Measurements from ENCODE around the gene ITLN1. TPM values are rescaled to one million over a fixed set of nuclear protein-coding genes. Genes with fewer than 3 reads are reported as not detected.
A peak's percentile ranks its signal among the peaks of the same experiment; 100 is the strongest.

Gene ITLN1
- total RNA-seq, 2 experiments from 2014 or later: not detected

- CTCF ChIA-PET: interaction anchor here (0.6 to 7.0 kb wide), 5 partner anchors 16 to 92 kb away, joined by 3 to 85 read pairs (median 10); partner anchors contain the start of gene ITLN2
- Mint-ChIP-seq H3K27ac (peak overlapping the region; percentile 85), H3K27me3 (no peaks in the 10 kb centered on the region), H3K4me3 (peak overlapping the region; percentile 89), H3K36me3 (peaks cover 11% of the 10 kb centered on the region), H3K9me3 (ENCODE audit: low read depth) (no peaks in the 10 kb centered on the region), H3K4me1 (peaks cover 53% of the 10 kb centered on the region)
- DNase-seq: no peak
- ATAC-seq: no peak
These were observed 24.0 kb downstream of the ITLN1 start for GRCh38 chr1:160860840-160861505.

GRCh38 chr1:160859166-160859565 is 25.8 kb downstream of the ITLN1 start:
- CTCF ChIA-PET: interaction anchor here (1.1 to 6.2 kb wide), 4 partner anchors 21 to 95 kb away, joined by 4 to 38 read pairs (median 4); partner anchors contain the start of gene ITLN2
- Mint-ChIP-seq H3K4me3 (peak overlapping the region; percentile 14), H3K4me1 (peaks cover 52% of the 10 kb centered on the region), H3K9me3 (ENCODE audit: low read depth) (no peaks in the 10 kb centered on the region), H3K36me3 (peaks cover 12% of the 10 kb centered on the region), H3K27ac (peak overlapping the region; percentile 47), H3K27me3 (no peaks in the 10 kb centered on the region)
- DNase-seq: no peak
- no peak for ATAC-seq

GRCh38 chr1:160858507-160858906 is 26.5 kb downstream of the ITLN1 start:
- H3K36me3 Mint-ChIP-seq: peaks cover 18% of the 10 kb centered on the region
- no peaks in the 10 kb centered on the region for H3K27me3 Mint-ChIP-seq
- CTCF ChIA-PET: interaction anchor here (1.1 to 6.2 kb wide), 4 partner anchors 21 to 96 kb away, joined by 4 to 38 read pairs (median 4); partner anchors contain the start of gene ITLN2
- H3K4me3 Mint-ChIP-seq: peak overlapping the region; percentile 14
- no peak overlapping the region for H3K27ac Mint-ChIP-seq
- ATAC-seq (no peak), DNase-seq (no peak)
- H3K4me1 Mint-ChIP-seq: peaks cover 50% of the 10 kb centered on the region
- no peaks in the 10 kb centered on the region for H3K9me3 Mint-ChIP-seq (ENCODE audit: low read depth)

- no peak overlapping the region for H3K27ac Mint-ChIP-seq
- H3K36me3 Mint-ChIP-seq: peaks cover 22% of the 10 kb centered on the region
- ATAC-seq (no peak), DNase-seq (peak; percentile 37)
- no peak overlapping the region for H3K4me3 Mint-ChIP-seq
- H3K4me1 Mint-ChIP-seq: peaks cover 50% of the 10 kb centered on the region
- peaks cover 4% of the 10 kb centered on the region for H3K9me3 Mint-ChIP-seq (ENCODE audit: low read depth)
- CTCF ChIA-PET: interaction anchor here (0.6 to 6.2 kb wide), 5 partner anchors 20 to 135 kb away, joined by 3 to 38 read pairs (median 4); partner anchors contain the start of gene ITLN2
- H3K27me3 Mint-ChIP-seq: no peaks in the 10 kb centered on the region
These were observed 26.9 kb downstream of the ITLN1 start for GRCh38 chr1:160858097-160858496.

- CTCF ChIA-PET: interaction anchor here (1.0 to 6.2 kb wide), 13 partner anchors 9 to 131 kb away, joined by 3 to 38 read pairs (median 9); partner anchors contain the start of gene ITLN2
- Mint-ChIP-seq H3K9me3 (ENCODE audit: low read depth) (peaks cover 6% of the 10 kb centered on the region), H3K27me3 (no peaks in the 10 kb centered on the region), H3K27ac (no peak overlapping the region), H3K36me3 (peaks cover 35% of the 10 kb centered on the region), H3K4me1 (peaks cover 38% of the 10 kb centered on the region), H3K4me3 (no peak overlapping the region)
- ATAC-seq: peak; percentile 83
- peak; percentile 85 for DNase-seq
These were observed 29.6 kb downstream of the ITLN1 start for GRCh38 chr1:160855181-160855981.

- Mint-ChIP-seq H3K9me3 (ENCODE audit: low read depth) (peaks cover 6% of the 10 kb centered on the region), H3K4me1 (peaks cover 34% of the 10 kb centered on the region), H3K27ac (peak overlapping the region; percentile 44), H3K27me3 (no peaks in the 10 kb centered on the region), H3K36me3 (peaks cover 40% of the 10 kb centered on the region), H3K4me3 (no peak overlapping the region)
- peak; percentile 37 for DNase-seq
- CTCF ChIA-PET: interaction anchor here (0.6 to 6.2 kb wide), 10 partner anchors 9 to 207 kb away, joined by 3 to 38 read pairs (median 6); partner anchors contain the start of genes CD244, ITLN2 and SLAMF1
- ATAC-seq: no peak
These were observed 31.2 kb downstream of the ITLN1 start for GRCh38 chr1:160853754-160854153.

GRCh38 chr1:160853014-160853413 is 32.0 kb downstream of the ITLN1 start:
- no peak for DNase-seq
- Mint-ChIP-seq H3K4me1 (peaks cover 30% of the 10 kb centered on the region), H3K27ac (no peak overlapping the region), H3K4me3 (no peak overlapping the region), H3K36me3 (peaks cover 41% of the 10 kb centered on the region), H3K9me3 (ENCODE audit: low read depth) (peaks cover 6% of the 10 kb centered on the region), H3K27me3 (no peaks in the 10 kb centered on the region)
- CTCF ChIA-PET: interaction anchor here (0.8 to 6.2 kb wide), 8 partner anchors 9 to 137 kb away, joined by 3 to 38 read pairs (median 8); partner anchors contain the start of genes CD244 and ITLN2
- no peak for ATAC-seq

GRCh38 chr1:160850993-160851392 is 34.0 kb downstream of the ITLN1 start:
- no peak for ATAC-seq
- no peak overlapping the region for H3K27ac Mint-ChIP-seq
- no peaks in the 10 kb centered on the region for H3K27me3 Mint-ChIP-seq
- H3K9me3 Mint-ChIP-seq (ENCODE audit: low read depth): peaks cover 6% of the 10 kb centered on the region
- H3K4me3 Mint-ChIP-seq: no peak overlapping the region
- H3K36me3 Mint-ChIP-seq: peaks cover 56% of the 10 kb centered on the region
- CTCF ChIA-PET: interaction anchor here (1.0 to 1.5 kb wide), 5 partner anchors 26 to 169 kb away, joined by 3 to 5 read pairs (median 3); no protein-coding TSS in a partner anchor
- H3K4me1 Mint-ChIP-seq: peaks cover 34% of the 10 kb centered on the region
- DNase-seq: peak; percentile 28

- CTCF ChIA-PET: interaction anchor here (0.7 to 1.5 kb wide), 7 partner anchors 27 to 169 kb away, joined by 3 to 5 read pairs (median 3); partner anchors contain the start of gene ITLN2
- peaks cover 6% of the 10 kb centered on the region for H3K9me3 Mint-ChIP-seq (ENCODE audit: low read depth)
- no peaks in the 10 kb centered on the region for H3K27me3 Mint-ChIP-seq
- no peak overlapping the region for H3K4me3 Mint-ChIP-seq
- ATAC-seq: no peak
- H3K4me1 Mint-ChIP-seq: peaks cover 35% of the 10 kb centered on the region
- peaks cover 60% of the 10 kb centered on the region for H3K36me3 Mint-ChIP-seq
- no peak for DNase-seq
- no peak overlapping the region for H3K27ac Mint-ChIP-seq
These were observed 34.4 kb downstream of the ITLN1 start for GRCh38 chr1:160850541-160850940.

- no peak overlapping the region for H3K4me3 Mint-ChIP-seq
- H3K36me3 Mint-ChIP-seq: peaks cover 68% of the 10 kb centered on the region
- no peaks in the 10 kb centered on the region for H3K27me3 Mint-ChIP-seq
- no peak overlapping the region for H3K27ac Mint-ChIP-seq
- ATAC-seq (no peak), DNase-seq (no peak)
- CTCF ChIA-PET: interaction anchor here (1.0 to 3.1 kb wide), 6 partner anchors 9 to 108 kb away, joined by 3 to 12 read pairs (median 4); partner anchors contain the start of gene ITLN2
- H3K9me3 Mint-ChIP-seq (ENCODE audit: low read depth): peaks cover 3% of the 10 kb centered on the region
- peaks cover 53% of the 10 kb centered on the region for H3K4me1 Mint-ChIP-seq
These were observed 38.7 kb downstream of the ITLN1 start for GRCh38 chr1:160846281-160846680.

- CTCF ChIA-PET: interaction anchor here (0.8 to 2.7 kb wide), 8 partner anchors 10 to 253 kb away, joined by 3 to 12 read pairs (median 4); partner anchors contain the start of genes CD244 and ITLN2
- no peak overlapping the region for H3K4me3 Mint-ChIP-seq
- H3K36me3 Mint-ChIP-seq: peaks cover 75% of the 10 kb centered on the region
- peaks cover 51% of the 10 kb centered on the region for H3K4me1 Mint-ChIP-seq
- H3K27me3 Mint-ChIP-seq: no peaks in the 10 kb centered on the region
- DNase-seq (peak; percentile 65), ATAC-seq (no peak)
- peak overlapping the region; percentile 41 for H3K27ac Mint-ChIP-seq
- peaks cover 3% of the 10 kb centered on the region for H3K9me3 Mint-ChIP-seq (ENCODE audit: low read depth)
These were observed 40.3 kb downstream of the ITLN1 start for GRCh38 chr1:160844447-160845232.

- no peak overlapping the region for H3K27ac Mint-ChIP-seq
- H3K4me1 Mint-ChIP-seq: peaks cover 74% of the 10 kb centered on the region
- peaks cover 3% of the 10 kb centered on the region for H3K9me3 Mint-ChIP-seq (ENCODE audit: low read depth)
- peaks cover 52% of the 10 kb centered on the region for H3K36me3 Mint-ChIP-seq
- no peak overlapping the region for H3K4me3 Mint-ChIP-seq
- ATAC-seq (no peak), DNase-seq (no peak)
- H3K27me3 Mint-ChIP-seq: no peaks in the 10 kb centered on the region
- CTCF ChIA-PET: interaction anchor here (0.9 to 6.7 kb wide), 4 partner anchors 21 to 113 kb away, joined by 3 to 85 read pairs (median 4); partner anchors contain the start of genes CD244 and ITLN2
These were observed 43.9 kb downstream of the ITLN1 start for GRCh38 chr1:160841079-160841478.
